K562 (cell line): ENCODE results near the gene ZBED4. TPM values are rescaled to one million over a fixed set of nuclear protein-coding genes. Genes with fewer than 3 reads are reported as not detected.

Source experiments
- ATAC-seq: fragments of 200-7000 bp; cut with Tn5 transposase; 3 replicates; pipeline ENCODE4 v1.9.1; 2020; ENCODE audit warnings: moderate library complexity
- BruUV-seq: library from RNA; stranded (reverse); fragments of 400-500 nt; replicated peaks from 2 replicates; lab custom pipeline; 2021; lab: Mats Ljungman, UMichigan
- CTCF ChIA-PET: fragments of 300-600 bp; formaldehyde crosslinking; extraction: SDS; loops from one replicate; lab custom pipeline; 2021; ENCODE audit warnings: low intra/inter-chr PET ratio; lab: Yijun Ruan, JAX
- POLR2A ChIA-PET: fragments of 300-600, 350-650 bp; sonication (Branson Sonifier 250); formaldehyde crosslinking; extraction: SDS; loops from one replicate; lab custom pipeline; 2021; ENCODE audit warnings: antibody characterized with exemption, inconsistent platforms; lab: Yijun Ruan, JAX
- DNase-seq, 4 experiments: peaks; one replicate each; pipeline versions ENCODE4 v3.0.0 to v3.0.0-alpha.2; 2011 to 2018; ENCODE audit warnings: low spot score in 3 of 4, mixed read lengths in 3 of 4; ENCODE audit errors: extremely low read depth in 1 of 4
- FAIRE-seq: peaks from 2 replicates; lab custom pipeline; 2011; peaks lifted over from hg19 to GRCh38; lab: Jason Lieb, UNC
- H2AFZ ChIP-seq: 2 replicates; pipeline ENCODE4 v1.6.0; 2011; ENCODE audit warnings: low read depth, low read length, control low read depth, inconsistent platforms
- H3K27ac ChIP-seq: fragments of 200-600 bp; 3 replicates; pipeline ENCODE4 v1.8.0; 2011; ENCODE audit warnings: low read depth, mild to moderate bottlenecking, control low read depth, inconsistent platforms, low read length, moderate library complexity, mixed read lengths; ENCODE audit errors: extremely low read depth
- H3K27me3 ChIP-seq, 2 experiments: fragments of 300-600 bp in 1 of 2; 2 replicates in 1 of 2; 3 replicates in 1 of 2; pipeline versions ENCODE4 v1.6.0 to v1.8.0; 2011; ENCODE audit warnings: inconsistent platforms in 2 of 2, low read length in 2 of 2, mild to moderate bottlenecking in 1 of 2, mixed read lengths in 1 of 2, moderate library complexity in 1 of 2; ENCODE audit not compliant: control insufficient read depth in 2 of 2, insufficient read depth in 2 of 2
- H3K36me3 ChIP-seq: fragments of 300-600 bp; 3 replicates; pipeline ENCODE4 v1.8.0; 2011; ENCODE audit warnings: mild to moderate bottlenecking, low read length, inconsistent platforms; ENCODE audit not compliant: control insufficient read depth, insufficient read depth
- H3K4me1 ChIP-seq, 2 experiments: fragments of 200-600 bp in 1 of 2; replicated peaks in 1 of 2; 2 replicates in 1 of 2; 3 replicates in 1 of 2; pipeline versions ENCODE4 v1.5.1 to v1.8.0; 2011; ENCODE audit warnings: inconsistent platforms in 2 of 2, low read length in 2 of 2, mild to moderate bottlenecking in 1 of 2, mixed read lengths in 1 of 2, moderate library complexity in 1 of 2; ENCODE audit not compliant: control insufficient read depth in 2 of 2, insufficient read depth in 2 of 2
- H3K4me2 ChIP-seq: 2 replicates; pipeline ENCODE4 v1.6.1; 2011; ENCODE audit warnings: low read length, control low read depth, inconsistent platforms, mixed read lengths; ENCODE audit not compliant: insufficient read depth
- H3K4me3 ChIP-seq: fragments of 200-600 bp; sonication (generic), shearing (Covaris generic); 2 replicates; pipeline ENCODE4 v1.5.1; 2016; ENCODE audit warnings: control low read depth, inconsistent platforms
- H3K79me2 ChIP-seq: fragments of 200-600 bp; 3 replicates; pipeline ENCODE4 v1.8.0; 2011; ENCODE audit warnings: low read length, inconsistent platforms; ENCODE audit not compliant: control insufficient read depth, insufficient read depth
- H3K9ac ChIP-seq, 2 experiments: 2 replicates each; pipeline versions ENCODE4 v1.6.0 to v1.6.1; 2011; ENCODE audit warnings: low read depth in 2 of 2, low read length in 2 of 2, control low read depth in 1 of 2, inconsistent platforms in 1 of 2, mild to moderate bottlenecking in 1 of 2, mixed read lengths in 1 of 2; ENCODE audit not compliant: insufficient read depth in 1 of 2
- H3K9me1 ChIP-seq: one replicate; pipeline ENCODE4 v1.6.0; 2011; ENCODE audit warnings: inconsistent platforms, mild to moderate bottlenecking, low read length, moderate library complexity; ENCODE audit not compliant: control insufficient read depth, insufficient read depth
- H3K9me3 ChIP-seq: replicated peaks from 2 replicates; pipeline ENCODE4 v1.5.1; 2011; ENCODE audit warnings: low read depth, low read length, inconsistent platforms; ENCODE audit not compliant: control insufficient read depth, insufficient read depth
- H4K20me1 ChIP-seq: replicated peaks from 2 replicates; pipeline ENCODE4 v1.6.1; 2011; ENCODE audit warnings: low read length, inconsistent platforms, mixed read lengths; ENCODE audit not compliant: control insufficient read depth, insufficient read depth
- EGR1 ChIP-seq: fragments of 450-650 bp; conservative IDR thresholded peaks from 2 replicates; pipeline ENCODE4 v1.6.1; 2017; ENCODE audit warnings: mild to moderate bottlenecking
- MEF2A ChIP-seq: IDR thresholded peaks from 2 replicates; pipeline ENCODE4 v1.6.1; 2011; ENCODE audit warnings: low read depth, mild to moderate bottlenecking, low read length, moderate library complexity; ENCODE audit not compliant: control insufficient read depth
- PML ChIP-seq: IDR thresholded peaks from 2 replicates; pipeline ENCODE4 v1.6.1; 2012; ENCODE audit warnings: low read length, inconsistent platforms
- SPI1 ChIP-seq: IDR thresholded peaks from 2 replicates; pipeline ENCODE4 v1.6.1; 2011; ENCODE audit warnings: low read depth, low read length, control low read depth, borderline replicate concordance
- WGBS: fragments of 100-300 bp; shearing (Covaris generic); methylation state at CpG from one replicate; pipeline ENCODE4 v1.1.6; 2016; ENCODE audit warnings: low coverage, mixed read lengths; ENCODE audit not compliant: insufficient coverage; ENCODE audit errors: missing lambda C conversion rate; 5-methylcytosine and 5-hydroxymethylcytosine counted together
- in situ Hi-C: fragments of 300-500 bp; cut with MboI; formaldehyde crosslinking; loops from 4 replicates; pipeline ENCODE4 v1.15.0; 2018; ENCODE audit warnings: inconsistent platforms, mixed read lengths
- intact Hi-C: fragments of 100-400 bp; cut with micrococcal nuclease; formaldehyde crosslinking; loops from 2 replicates; pipeline ENCODE4 v1.14.2; 2022
- polyA plus RNA-seq, 8 experiments: library from polyadenylated mRNA; depleted of rRNA in 4 of 8; stranded (reverse) in 5 of 8; unstranded in 3 of 8; fragments of >200 nt; fragmentation: Nextera tagmentation in 2 of 8; fragmentation: Illumina TruSeq in 1 of 8; extraction: Ambion mirVana in 2 of 8; extraction: Trizol in 1 of 8; gene quantifications; 2 replicates each; pipeline versions ENCODE4 v1.2.1 to v1.2.3, GENCODE V29; 2011 to 2014; ENCODE audit warnings: inconsistent platforms in 1 of 8, missing spikeins in 1 of 8
- total RNA-seq, 7 experiments: library from RNA; depleted of rRNA in 6 of 7; stranded (reverse); fragments of >200 nt in 6 of 7; fragmentation: Illumina TruSeq in 2 of 7; extraction: Trizol in 2 of 7; gene quantifications; 2 replicates each; pipeline versions ENCODE4 v1.2.1 to v1.2.3, GENCODE V29; 2011 to 2021; ENCODE audit warnings: low replicate concordance in 1 of 7

ZBED4 gene
- total and polyA plus RNA-seq, 9 of the 15 experiments (the other 6 are each of a cell fraction or from before 2014, with no cell fraction given) = 1.5 to 16.8 (median 7.4) TPM

- no peak overlapping the region for H3K27ac ChIP-seq
- BruUV-seq = no TSS peak
- H3K36me3 ChIP-seq = no peaks in the 10 kb centered on the region
- no peak overlapping the region for H2AFZ ChIP-seq
- no peaks in the 10 kb centered on the region for H3K9me1 ChIP-seq
- 48% methylated on average over 23 of the region's 29 CpGs for WGBS
- CTCF ChIA-PET = no interaction called here
- H3K4me3 ChIP-seq = no peak overlapping the region
- H3K79me2 ChIP-seq = no peaks in the 10 kb centered on the region
- DNase-seq (no peak), FAIRE-seq (no peak), ATAC-seq (no peak; the same call in 1 of the 3 replicates)
- in situ Hi-C loops (no loop called here), intact Hi-C loops (no loop called here)
- H3K4me2 ChIP-seq = no peak overlapping the region
- H3K9me3 ChIP-seq = no peaks in the 10 kb centered on the region
- POLR2A ChIA-PET = interaction anchor here (0.6 to 0.7 kb wide), 2 partner anchors 22 to 28 kb away, joined by 4 read pairs; no protein-coding TSS in a partner anchor
- no peaks in the 10 kb centered on the region for H4K20me1 ChIP-seq
- peaks cover 0 to 6% of the 10 kb centered on the region in 2 experiments; a peak in 2 of 5 replicates for H3K4me1 ChIP-seq
- no peak overlapping the region for H3K9ac ChIP-seq
- H3K27me3 ChIP-seq = peaks cover 9 to 10% of the 10 kb centered on the region in 2 experiments
- TF ChIP-seq EGR1 (0 out of 2 replicates have a peak, but pooled peaks have one; percentile 31), MEF2A (no peak), PML (no peak), SPI1 (no peak)
- TF ChIP-seq, all 486 proteins: peak for 1
Observed at GRCh38 chr22:49838771-49839717, 14.6 kb upstream of the ZBED4 start.
